KMS-11 (cell line): Measurements from ENCODE around the gene ZNF70.

Experiments used
- H2AFZ ChIP-seq: fragments of 200-600 bp; sonication (generic); 2 replicates; pipeline ENCODE4 v1.6.1; 2016; ENCODE audit warnings: antibody characterized with exemption, mixed run types, low read depth
- H3K27ac ChIP-seq: fragments of 200-600 bp; sonication (generic); 2 replicates; pipeline ENCODE4 v1.6.1; 2016; ENCODE audit warnings: mild to moderate bottlenecking, mixed run types
- H3K27me3 ChIP-seq: fragments of 200-600 bp; sonication (generic); 2 replicates; pipeline ENCODE4 v1.6.1; 2017; ENCODE audit warnings: mild to moderate bottlenecking, low read depth, mixed run types, moderate library complexity; ENCODE audit not compliant: insufficient read depth
- H3K36me3 ChIP-seq: fragments of 200-600 bp; sonication (generic); 2 replicates; pipeline ENCODE4 v1.6.1; 2017; ENCODE audit warnings: mild to moderate bottlenecking, mixed run types; ENCODE audit not compliant: insufficient read depth
- H3K4me1 ChIP-seq: fragments of 200-600 bp; sonication (generic); 2 replicates; pipeline ENCODE4 v1.6.1; 2016; ENCODE audit warnings: mild to moderate bottlenecking, low read depth, mixed run types; ENCODE audit not compliant: poor library complexity, severe bottlenecking
- H3K4me2 ChIP-seq: fragments of 200-600 bp; sonication (generic); 2 replicates; pipeline ENCODE4 v1.7.0; 2016; ENCODE audit warnings: mild to moderate bottlenecking, mixed run types
- H3K4me3 ChIP-seq: fragments of 200-600 bp; sonication (generic); IDR thresholded peaks from 2 replicates; pipeline ENCODE4 v1.6.1; 2017; ENCODE audit warnings: low read depth, low read length, mixed read lengths; ENCODE audit not compliant: insufficient read depth
- H3K79me2 ChIP-seq: fragments of 200-600 bp; sonication (generic); 2 replicates; pipeline ENCODE4 v1.6.1; 2016; ENCODE audit warnings: low read depth, mixed run types; ENCODE audit not compliant: insufficient read depth
- H3K9ac ChIP-seq: fragments of 200-600 bp; sonication (generic); 2 replicates; pipeline ENCODE4 v1.6.1; 2016; ENCODE audit warnings: mild to moderate bottlenecking, mixed run types
- H4K20me1 ChIP-seq: fragments of 200-600 bp; sonication (generic); 2 replicates; pipeline ENCODE4 v1.6.1; 2016; ENCODE audit warnings: mild to moderate bottlenecking, mixed run types; ENCODE audit not compliant: insufficient read depth
- TF ChIP-seq, protein P1 (sequence below): fragments of 200-600 bp; sonication (generic); conservative IDR thresholded peaks from 2 replicates; pipeline ENCODE4 v1.6.1; 2017; ENCODE audit warnings: low read depth, mild to moderate bottlenecking, antibody characterized with exemption, low read length, moderate library complexity, mixed read lengths

Gene ZNF70

DNA sequence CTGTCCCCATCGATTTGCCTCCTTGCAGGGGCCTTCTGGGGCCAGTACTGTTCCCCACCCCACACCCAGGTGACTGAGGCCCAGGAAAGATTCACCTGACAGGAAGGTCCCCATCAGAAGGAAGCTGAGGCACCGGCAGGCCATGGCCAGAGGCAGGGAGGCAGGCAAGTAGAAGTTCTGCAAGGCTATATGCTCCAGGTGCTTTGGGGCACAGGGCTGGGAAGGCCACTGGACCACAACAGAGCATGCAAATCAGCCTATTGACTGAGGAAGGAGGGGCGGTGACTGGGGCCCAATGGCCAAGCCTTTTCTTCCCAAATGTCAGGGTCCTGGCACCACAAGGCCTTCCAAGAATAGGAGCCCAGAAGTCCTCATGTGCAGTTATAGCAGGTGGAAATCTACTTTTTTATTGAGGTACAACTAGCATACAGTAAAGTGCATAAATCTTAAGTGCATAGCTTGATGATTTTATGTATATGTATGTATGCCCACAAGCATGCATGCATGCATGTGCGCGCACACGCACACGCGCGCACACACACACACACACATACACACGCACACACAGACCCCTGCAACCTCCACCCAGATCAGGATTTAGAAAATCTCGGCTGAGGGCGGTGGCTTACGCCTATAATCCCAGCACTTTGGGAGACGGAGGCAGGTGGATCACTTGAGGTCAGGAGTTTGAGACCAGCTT lies 3.5 kb upstream of the ZNF70 start, which contains the start of gene VPREB3:
TSS of gene VPREB3 (minus strand) at position 206 of the 700 bp plus-strand sequence. CDS start at position 144, 62 bp downstream.
- H3K4me1 ChIP-seq: peaks cover 16% of the 10 kb centered on the region

DNA sequence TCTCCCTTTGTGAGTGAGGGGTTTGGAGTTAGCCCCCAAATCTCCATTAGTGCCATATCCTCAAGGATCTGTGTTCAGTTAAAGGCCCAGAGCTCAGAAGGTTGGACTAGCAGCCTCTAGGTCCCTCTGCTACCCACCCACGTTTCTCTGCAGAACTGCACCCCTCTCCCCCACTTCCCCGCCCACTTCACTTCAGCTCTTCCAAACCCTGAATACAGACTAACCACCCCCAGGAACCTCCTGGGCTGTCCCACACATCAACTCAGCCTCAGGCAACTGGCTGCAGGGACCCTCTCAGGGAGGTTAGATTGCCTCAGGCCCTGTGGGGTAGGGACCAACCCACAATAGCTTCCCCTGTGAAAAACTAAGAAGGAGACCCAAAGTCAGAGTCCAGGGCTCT lies 2.5 kb upstream of the ZNF70 start:
- Histone ChIP-seq H3K27ac (no peak overlapping the region), H3K4me3 (no peak overlapping the region), H3K27me3 (no peaks in the 10 kb centered on the region), H3K9ac (no peak overlapping the region), H4K20me1 (no peaks in the 10 kb centered on the region), H3K79me2 (no peaks in the 10 kb centered on the region), H2AFZ (no peak overlapping the region), H3K36me3 (no peaks in the 10 kb centered on the region), H3K4me1 (peaks cover 16% of the 10 kb centered on the region), H3K4me2 (no peak overlapping the region)
- TF ChIP-seq, protein P1, sequence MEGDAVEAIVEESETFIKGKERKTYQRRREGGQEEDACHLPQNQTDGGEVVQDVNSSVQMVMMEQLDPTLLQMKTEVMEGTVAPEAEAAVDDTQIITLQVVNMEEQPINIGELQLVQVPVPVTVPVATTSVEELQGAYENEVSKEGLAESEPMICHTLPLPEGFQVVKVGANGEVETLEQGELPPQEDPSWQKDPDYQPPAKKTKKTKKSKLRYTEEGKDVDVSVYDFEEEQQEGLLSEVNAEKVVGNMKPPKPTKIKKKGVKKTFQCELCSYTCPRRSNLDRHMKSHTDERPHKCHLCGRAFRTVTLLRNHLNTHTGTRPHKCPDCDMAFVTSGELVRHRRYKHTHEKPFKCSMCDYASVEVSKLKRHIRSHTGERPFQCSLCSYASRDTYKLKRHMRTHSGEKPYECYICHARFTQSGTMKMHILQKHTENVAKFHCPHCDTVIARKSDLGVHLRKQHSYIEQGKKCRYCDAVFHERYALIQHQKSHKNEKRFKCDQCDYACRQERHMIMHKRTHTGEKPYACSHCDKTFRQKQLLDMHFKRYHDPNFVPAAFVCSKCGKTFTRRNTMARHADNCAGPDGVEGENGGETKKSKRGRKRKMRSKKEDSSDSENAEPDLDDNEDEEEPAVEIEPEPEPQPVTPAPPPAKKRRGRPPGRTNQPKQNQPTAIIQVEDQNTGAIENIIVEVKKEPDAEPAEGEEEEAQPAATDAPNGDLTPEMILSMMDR: no peak

More for the DNA sequence above, 3.5 kb upstream of the ZNF70 start, which contains the start of gene VPREB3:
- Histone ChIP-seq H3K4me3 (no peak within 1 kb of the TSS), H2AFZ (no peak within 1 kb of the TSS), H3K4me2 (no peak within 1 kb of the TSS), H4K20me1 (no peaks in the 10 kb centered on the region), H3K27me3 (no peaks in the 10 kb centered on the region), H3K36me3 (no peaks in the 10 kb centered on the region), H3K79me2 (no peaks in the 10 kb centered on the region), H3K9ac (no peak within 1 kb of the TSS), H3K27ac (no peak within 1 kb of the TSS)
- TF ChIP-seq, protein P1: no peak

DNA sequence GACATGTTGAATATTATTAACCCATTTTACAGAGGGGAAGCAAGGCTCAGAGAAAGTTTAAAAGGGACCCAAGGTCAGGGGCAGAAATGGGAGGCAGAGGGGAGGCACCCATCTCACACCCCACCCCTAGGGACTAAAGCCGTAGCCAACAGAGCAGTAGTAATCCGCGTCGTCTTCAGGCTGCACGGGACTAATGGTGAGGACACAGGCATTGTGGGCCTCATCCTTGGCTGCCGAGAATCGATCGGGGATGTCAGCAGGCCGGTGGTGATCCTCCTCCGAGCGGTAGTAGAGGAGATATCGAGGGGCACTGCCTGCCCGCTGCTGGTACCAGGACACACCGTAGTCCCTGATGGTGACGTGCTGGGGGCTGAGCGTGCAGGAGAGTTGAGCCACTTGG lies 1.8 kb upstream of the ZNF70 start:
- Histone ChIP-seq H3K4me3 (no peak overlapping the region), H3K27me3 (no peaks in the 10 kb centered on the region), H3K79me2 (no peaks in the 10 kb centered on the region), H3K4me1 (peaks cover 16% of the 10 kb centered on the region), H3K36me3 (no peaks in the 10 kb centered on the region), H2AFZ (no peak overlapping the region), H3K9ac (no peak overlapping the region), H3K27ac (no peak overlapping the region), H3K4me2 (no peak overlapping the region), H4K20me1 (no peaks in the 10 kb centered on the region)
- TF ChIP-seq, protein P1: no peak

DNA sequence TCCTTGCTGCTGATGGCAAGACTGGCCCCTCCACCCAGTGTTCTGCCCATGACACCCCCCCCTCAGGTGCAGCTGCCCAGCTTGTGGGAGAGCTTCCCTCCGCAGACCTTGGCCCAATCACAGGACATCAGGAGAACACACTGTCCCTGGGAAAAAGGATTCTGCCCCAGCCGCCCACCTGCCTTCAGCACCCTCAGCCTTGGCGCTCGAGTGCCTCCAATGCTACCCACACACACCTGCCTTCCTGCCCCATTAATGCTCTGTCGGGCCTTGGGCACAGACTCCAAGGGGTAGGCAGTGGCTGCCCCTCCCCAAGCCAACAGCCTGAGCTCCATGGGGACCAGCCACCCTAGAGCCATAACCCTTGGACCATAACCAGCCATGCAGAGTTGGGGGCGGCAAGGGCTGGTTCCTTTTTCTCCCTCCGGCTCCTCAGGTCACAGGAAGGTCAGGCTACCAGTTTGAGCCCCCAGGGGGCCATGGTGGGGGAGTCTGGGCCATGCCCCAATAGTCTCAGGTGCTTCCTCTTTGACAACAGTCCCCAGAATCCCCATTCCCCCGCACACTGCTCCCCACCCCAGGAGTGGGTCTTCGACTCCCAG lies 1.3 kb upstream of the ZNF70 start:
- H3K36me3 ChIP-seq: no peaks in the 10 kb centered on the region
- H3K27ac ChIP-seq: no peak overlapping the region
- H3K27me3 ChIP-seq: no peaks in the 10 kb centered on the region
- H3K4me3 ChIP-seq: no peak overlapping the region
- no peak overlapping the region for H3K9ac ChIP-seq
- no peaks in the 10 kb centered on the region for H3K79me2 ChIP-seq
- TF ChIP-seq, protein P1: no peak
- peaks cover 16% of the 10 kb centered on the region for H3K4me1 ChIP-seq
- no peak overlapping the region; the same call in 1 of the 2 replicates for H3K4me2 ChIP-seq
- no peak overlapping the region for H2AFZ ChIP-seq
- no peaks in the 10 kb centered on the region for H4K20me1 ChIP-seq
